ENCODE measurements around the gene ARIH1. TPM values are rescaled to one million over a fixed set of nuclear protein-coding genes. Genes with fewer than 3 reads are reported as not detected.

ARIH1 gene
- total and polyA plus RNA-seq, 2 of the 8 experiments (the other 6 are each of a cell fraction or from before 2014, with no cell fraction given) = 32.7 to 179 TPM

- H3K18ac ChIP-seq (ENCODE audit: extremely low read depth, low read length) = no peak overlapping the region
- 94% methylated on average over 2 of the region's 2 CpGs; no CpG with 5 or more reads in 1 of the 2 experiments for WGBS, 2 experiments (ENCODE audit: extremely low coverage in 1 of 2, insufficient coverage in 1 of 2, insufficient read length in 1 of 2, insufficient replicate concordance in 2 of 2, low coverage in 1 of 2, low lambda C conversion rate in 2 of 2, missing lambda C conversion rate in 1 of 2)
- H3K27me3 ChIP-seq (replicated peaks in 1 of 4; ENCODE audit: control insufficient read depth in 3 of 4, extremely low read depth in 1 of 4, insufficient read depth in 3 of 4, low read length in 3 of 4) = no peaks in the 10 kb centered on the region
- H3K23ac ChIP-seq (ENCODE audit: insufficient read length) = no peak overlapping the region
- no peaks in the 10 kb centered on the region for H3K36me3 ChIP-seq (ENCODE audit: control insufficient read depth in 2 of 4, insufficient read depth in 4 of 4, low read length in 3 of 4)
- no peak overlapping the region for H4K8ac ChIP-seq (ENCODE audit: extremely low read depth, insufficient read depth, low read length)
- H3K14ac ChIP-seq (ENCODE audit: insufficient read length) = no peak overlapping the region
- no peak overlapping the region for H4K5ac ChIP-seq (ENCODE audit: insufficient read length, low read depth, low read length)
- H4K91ac ChIP-seq (replicated peaks; ENCODE audit: insufficient read length, low read length) = no peak overlapping the region
- H2BK120ac ChIP-seq (replicated peaks; ENCODE audit: low read depth, low read length) = no peak overlapping the region
- no peaks in the 10 kb centered on the region for H3K79me2 ChIP-seq (ENCODE audit: control insufficient read depth in 1 of 2, insufficient read depth in 2 of 2, low read length in 2 of 2)
- H3K27ac ChIP-seq (ENCODE audit: low read depth, low read length) = no peak overlapping the region
- no peak overlapping the region for H3K4ac ChIP-seq (replicated peaks; ENCODE audit: insufficient read length, low read depth, low read length)
- no peak overlapping the region for H3K4me3 ChIP-seq (ENCODE audit: extremely low read depth in 1 of 4, insufficient read depth in 2 of 4, low read depth in 3 of 4, low read length in 4 of 4)
- no peak overlapping the region for H2BK5ac ChIP-seq (ENCODE audit: low read depth, low read length)
- no peak overlapping the region for H3K9ac ChIP-seq (replicated peaks in 1 of 4; ENCODE audit: extremely low read depth in 1 of 4, low read depth in 3 of 4, low read length in 3 of 4)
- H3K4me2 ChIP-seq (ENCODE audit: insufficient read depth in 1 of 2, low read depth in 2 of 2, low read length in 2 of 2) = no peak overlapping the region
- no peak overlapping the region for H2BK15ac ChIP-seq (ENCODE audit: low read length)
- ChIA-PET POLR2A (ENCODE audit: partially characterized antibody) (interaction anchor here (0.6 to 1.3 kb wide), 3 partner anchors 9 to 20 kb away, joined by 3 to 5 read pairs (median 3); no protein-coding TSS in a partner anchor), CTCF (ENCODE audit: partially characterized antibody) (interaction anchor here (0.6 to 2.6 kb wide), 6 partner anchors 9 to 241 kb away, joined by 3 to 13 read pairs (median 3); no protein-coding TSS in a partner anchor)
- H2BK12ac ChIP-seq (ENCODE audit: low read depth, low read length) = no peak overlapping the region
- H3K9me3 ChIP-seq (ENCODE audit: insufficient read depth in 2 of 2, low read depth in 1 of 2, low read length in 1 of 2) = no peaks in the 10 kb centered on the region
- H3K56ac ChIP-seq (replicated peaks; ENCODE audit: insufficient read length, low read depth, low read length) = no peak overlapping the region
- H2AK5ac ChIP-seq (ENCODE audit: low read depth, low read length) = no peak overlapping the region
- FAIRE-seq (no peak), DNase-seq (ENCODE audit: low read depth in 1 of 2, low spot score in 2 of 2) (no peak)
- no peak overlapping the region for H2AFZ ChIP-seq (ENCODE audit: low read length)
- H3K4me1 ChIP-seq (replicated peaks in 1 of 4; ENCODE audit: control insufficient read depth in 3 of 4, insufficient read depth in 4 of 4, low read length in 3 of 4) = no peaks in the 10 kb centered on the region
- no peaks in the 10 kb centered on the region for H4K20me1 ChIP-seq (replicated peaks in 1 of 2; ENCODE audit: control insufficient read depth in 1 of 2, insufficient read depth in 2 of 2, low read length in 2 of 2)
- H3K23me2 ChIP-seq (ENCODE audit: low read depth, low read length) = no peaks in the 10 kb centered on the region
- no peaks in the 10 kb centered on the region for H3K79me1 ChIP-seq (ENCODE audit: low read depth, low read length)
- H2BK20ac ChIP-seq (ENCODE audit: low read length) = no peak overlapping the region
- TF ChIP-seq KDM1A (IDR thresholded peaks at IDR 0.05; ENCODE audit: borderline replicate concordance, low read length) (no peak), SP4 (IDR thresholded peaks at IDR 0.05; ENCODE audit: low read length) (no peak), CBX5 (IDR thresholded peaks at IDR 0.05; ENCODE audit: low read depth, low read length) (no peak), EP300 (IDR thresholded peaks at IDR 0.05; ENCODE audit: borderline replicate concordance in 1 of 2, low read depth in 2 of 2, low read length in 2 of 2) (no peak), HDAC6 (IDR thresholded peaks at IDR 0.05; ENCODE audit: low read depth, low read length) (no peak), HDAC2 (IDR thresholded peaks at IDR 0.05; ENCODE audit: borderline replicate concordance in 1 of 2, low read depth in 2 of 2, low read length in 2 of 2) (no peak), EZH2 (IDR thresholded peaks at IDR 0.05; ENCODE audit: low read depth, low read length, severe bottlenecking) (no peak), CTBP2 (IDR thresholded peaks at IDR 0.05; ENCODE audit: borderline replicate concordance, insufficient read depth, insufficient read length, low read length) (no peak), NRF1 (IDR thresholded peaks at IDR 0.05; ENCODE audit: low read depth, low read length) (no peak), SAP30 (IDR thresholded peaks at IDR 0.05; ENCODE audit: insufficient read depth, insufficient replicate concordance, low read length) (no peak), SUZ12 (IDR thresholded peaks at IDR 0.05; ENCODE audit: low read length) (no peak), SIN3A (conservative IDR thresholded peaks at IDR 0.05 in 1 of 2, IDR thresholded peaks at IDR 0.05 in 1 of 2; ENCODE audit: low read depth in 1 of 2, low read length in 2 of 2) (no peak), SIX5 (IDR thresholded peaks at IDR 0.05; ENCODE audit: low read depth, low read length) (no peak)
Observed at GRCh38 chr15:72463702-72464101, 10.4 kb upstream of the ARIH1 start.
